GM12874 (cell line): ENCODE measurements around the gene CDKL5.

Experiments used
- TF ChIP-seq, protein P1 (sequence below): IDR thresholded peaks from 2 replicates; pipeline ENCODE4 v1.5.1; 2011; ENCODE audit warnings: low read depth, mild to moderate bottlenecking, control low read depth, low read length, moderate library complexity; ENCODE audit not compliant: insufficient read depth

CDKL5 gene

DNA sequence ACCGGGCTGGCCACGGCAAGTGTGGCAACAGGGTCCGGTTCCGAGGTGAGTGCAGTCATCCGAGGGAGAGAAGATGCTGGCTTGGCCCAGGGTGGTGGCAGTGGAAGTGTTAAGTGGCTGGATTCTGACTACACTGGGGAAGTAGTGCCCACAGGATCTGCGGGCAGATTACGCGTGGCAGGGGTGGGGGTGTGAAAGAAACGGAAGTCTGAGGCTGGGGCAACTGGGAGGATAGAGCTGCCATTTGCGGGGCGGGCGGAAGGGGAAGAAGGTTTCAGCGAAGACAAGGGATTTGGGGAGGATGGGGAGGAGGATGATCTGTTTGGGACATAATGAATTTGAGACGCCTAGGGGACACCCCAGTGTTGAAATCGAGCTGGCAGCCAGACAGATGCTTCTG, 241.2 kb downstream of the CDKL5 start:
- TF ChIP-seq, protein P1, sequence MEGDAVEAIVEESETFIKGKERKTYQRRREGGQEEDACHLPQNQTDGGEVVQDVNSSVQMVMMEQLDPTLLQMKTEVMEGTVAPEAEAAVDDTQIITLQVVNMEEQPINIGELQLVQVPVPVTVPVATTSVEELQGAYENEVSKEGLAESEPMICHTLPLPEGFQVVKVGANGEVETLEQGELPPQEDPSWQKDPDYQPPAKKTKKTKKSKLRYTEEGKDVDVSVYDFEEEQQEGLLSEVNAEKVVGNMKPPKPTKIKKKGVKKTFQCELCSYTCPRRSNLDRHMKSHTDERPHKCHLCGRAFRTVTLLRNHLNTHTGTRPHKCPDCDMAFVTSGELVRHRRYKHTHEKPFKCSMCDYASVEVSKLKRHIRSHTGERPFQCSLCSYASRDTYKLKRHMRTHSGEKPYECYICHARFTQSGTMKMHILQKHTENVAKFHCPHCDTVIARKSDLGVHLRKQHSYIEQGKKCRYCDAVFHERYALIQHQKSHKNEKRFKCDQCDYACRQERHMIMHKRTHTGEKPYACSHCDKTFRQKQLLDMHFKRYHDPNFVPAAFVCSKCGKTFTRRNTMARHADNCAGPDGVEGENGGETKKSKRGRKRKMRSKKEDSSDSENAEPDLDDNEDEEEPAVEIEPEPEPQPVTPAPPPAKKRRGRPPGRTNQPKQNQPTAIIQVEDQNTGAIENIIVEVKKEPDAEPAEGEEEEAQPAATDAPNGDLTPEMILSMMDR = no peak

DNA sequence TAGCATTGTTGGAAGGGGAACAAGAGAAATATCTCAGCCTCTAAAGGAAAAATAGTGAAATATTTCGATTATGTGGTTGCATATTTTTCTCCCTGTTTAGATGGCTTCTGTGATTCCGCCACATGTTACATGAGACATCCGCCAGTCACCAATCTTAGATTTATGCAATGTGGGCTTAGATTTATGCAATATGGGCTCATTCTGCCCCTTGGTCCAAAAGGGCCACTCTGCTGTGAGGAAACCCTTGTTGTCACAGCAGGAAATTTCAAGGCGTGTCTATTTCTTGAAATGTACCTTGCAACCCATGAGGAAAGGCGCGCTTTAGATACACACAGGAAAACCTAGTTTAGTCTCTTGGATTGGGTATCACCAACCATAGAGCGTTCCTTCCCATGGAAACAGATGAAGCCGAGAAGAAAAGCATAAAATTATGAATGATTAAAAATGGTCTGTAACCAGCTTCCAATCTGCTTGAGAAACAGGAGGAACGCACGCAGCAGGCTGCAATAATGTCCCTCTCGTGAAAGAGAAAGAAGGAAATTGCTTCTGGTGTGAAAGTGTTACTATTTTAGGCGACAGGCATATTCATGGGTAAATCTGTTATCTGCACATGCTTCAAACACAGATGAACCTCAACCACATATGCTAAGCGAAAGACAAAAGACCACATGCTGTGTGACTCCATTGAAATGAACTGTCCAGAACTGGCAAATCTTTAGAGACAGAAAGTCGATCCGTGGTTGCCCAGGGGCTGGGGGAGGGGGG, 242.8 kb downstream of the CDKL5 start:
- TF ChIP-seq, protein P1 = no peak

DNA sequence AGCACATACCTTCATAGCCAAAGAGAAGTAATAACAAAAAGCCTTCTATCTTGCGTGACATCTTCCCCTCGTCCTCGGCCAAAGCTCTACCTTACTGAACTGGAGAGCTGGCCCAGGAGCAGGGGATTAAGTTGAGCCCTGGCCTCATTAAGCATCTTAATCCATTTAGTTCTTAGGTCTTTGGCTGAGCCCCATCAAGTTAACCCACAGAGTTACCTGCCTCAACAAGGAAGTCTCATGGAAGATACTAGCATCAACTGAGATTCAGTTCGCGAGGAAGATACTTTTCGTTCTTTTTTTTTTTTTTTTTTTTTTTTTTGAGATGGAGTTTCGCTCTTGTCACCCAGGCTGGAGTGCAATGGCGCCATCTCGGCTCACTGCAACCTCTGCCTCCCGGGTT, 246.6 kb downstream of the CDKL5 start, which contains the start of gene RS1:
Gene RS1, minus strand, starts transcription at position 101 of the 400 bp plus-strand sequence. Its CDS starts 40 bp downstream, at position 61.
- TF ChIP-seq, protein P1 = no peak

DNA sequence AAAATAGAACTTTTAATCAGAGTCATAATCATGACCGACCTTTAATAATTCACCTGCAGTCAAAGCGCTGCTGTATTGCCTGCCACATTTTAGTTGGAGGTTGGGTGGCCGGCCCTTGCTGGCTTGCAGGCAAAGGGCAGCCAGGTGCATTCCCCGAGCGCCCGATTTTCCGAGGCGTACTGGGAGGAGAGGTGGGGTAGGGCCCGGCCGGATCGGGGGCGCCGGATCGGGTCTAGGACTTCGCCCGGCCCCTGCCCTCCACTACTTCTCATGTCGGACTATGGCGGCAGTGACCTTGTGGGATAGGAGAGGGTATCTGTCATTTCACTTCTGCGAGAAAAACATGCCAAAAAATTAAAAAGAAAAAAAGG, 249.0 kb downstream of the CDKL5 start:
- TF ChIP-seq, protein P1 = no peak

DNA sequence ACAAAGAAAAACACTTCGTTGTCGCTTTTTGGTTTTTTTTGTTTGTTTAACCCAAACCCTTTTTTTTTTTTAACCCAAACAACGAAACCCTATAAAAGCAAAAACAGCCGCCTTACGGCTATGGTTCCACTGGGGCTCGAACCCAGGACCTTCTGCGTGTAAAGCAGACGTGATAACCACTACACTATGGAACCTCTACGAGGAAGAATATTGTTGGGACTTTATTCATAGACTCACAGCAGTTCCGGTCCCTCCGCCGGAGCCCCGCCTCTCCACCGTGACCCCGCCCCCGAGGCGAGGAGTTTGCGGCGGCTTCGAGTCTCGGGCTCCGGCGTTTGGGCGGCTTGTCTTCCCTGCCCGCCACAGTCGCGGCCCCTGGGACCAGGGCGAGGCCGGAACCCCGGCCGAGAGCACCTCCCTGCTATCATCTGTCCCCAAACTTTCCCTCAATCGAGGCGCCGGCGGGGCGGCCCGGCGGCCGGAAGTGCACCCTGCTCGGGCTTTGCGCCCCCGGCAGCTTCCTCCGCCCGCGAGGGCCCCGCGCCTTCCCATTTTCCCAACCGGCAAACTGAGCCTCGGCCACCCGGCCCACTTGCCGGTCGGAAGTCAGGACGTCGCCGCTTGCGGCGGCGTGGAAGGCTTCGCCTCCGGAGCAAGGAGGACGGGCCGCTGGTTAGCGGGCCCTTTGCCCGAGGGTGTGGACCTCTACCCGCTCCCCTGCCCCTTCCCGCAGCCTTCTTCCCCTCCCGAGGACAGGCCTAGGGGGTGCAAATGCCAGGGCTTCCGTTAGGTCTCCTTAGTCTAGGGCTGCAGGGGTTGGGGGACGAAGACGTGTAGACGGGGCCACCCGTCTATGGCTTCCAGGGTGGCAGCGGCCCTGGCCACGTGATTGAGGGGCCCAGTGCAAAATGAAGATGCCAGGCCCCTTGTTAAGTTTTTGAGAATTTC, 249.7 kb downstream of the CDKL5 start:
- TF ChIP-seq, protein P1 = no peak

DNA sequence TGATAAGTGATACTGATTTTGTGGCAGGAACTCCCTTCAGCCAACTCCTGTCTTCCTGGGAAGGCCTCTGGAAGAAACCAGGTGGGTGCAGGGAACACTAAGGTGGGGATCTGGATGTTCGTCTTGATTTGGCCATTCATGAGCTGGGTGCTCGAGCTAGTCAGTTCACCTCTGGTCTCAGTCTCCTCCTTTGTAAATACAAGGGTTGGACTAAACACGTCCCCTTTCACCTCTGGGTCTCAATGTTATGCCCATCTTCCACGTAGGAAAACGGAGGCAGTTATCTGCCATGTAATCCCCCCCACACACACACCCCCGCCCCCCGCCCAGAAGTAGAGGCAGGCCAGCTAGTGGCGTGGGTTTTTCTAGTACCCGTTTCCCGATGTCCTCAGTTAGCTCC, 250.6 kb downstream of the CDKL5 start:
- TF ChIP-seq, protein P1 = no peak

DNA sequence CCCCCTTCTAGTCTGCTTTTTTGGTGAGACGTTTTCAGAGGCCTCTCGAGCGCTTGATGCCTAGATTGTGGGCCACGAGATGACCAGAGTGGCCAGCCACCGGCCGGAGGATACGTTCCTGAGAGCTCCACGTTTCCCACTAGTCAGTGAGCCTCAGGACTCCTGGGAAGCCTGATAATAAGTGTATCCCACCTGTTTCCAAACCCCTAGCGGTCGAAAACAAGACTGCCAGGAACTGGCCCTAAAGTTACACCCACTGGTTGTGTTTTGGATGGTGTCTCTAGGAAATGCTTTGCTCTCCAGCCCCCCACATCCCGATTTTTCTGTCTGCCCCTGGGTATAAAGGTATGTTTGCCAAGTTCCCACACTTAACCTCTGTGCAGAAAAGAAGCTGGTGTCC, 251.1 kb downstream of the CDKL5 start:
- TF ChIP-seq, protein P1 = no peak
